Heart left ventricle (tissue), 16 donors: ENCODE measurements around the gene RNF215. TPM values are rescaled to one million over a fixed set of nuclear protein-coding genes. Genes with fewer than 3 reads are reported as not detected.
A peak's percentile ranks its signal among the peaks of the same experiment; 100 is the strongest.

Experiments
- ATAC-seq, 4 donors: fragments of 200-7000 bp; cut with Tn5 transposase; one replicate each; pipeline ENCODE4 v1.9.1; 2020 to 2022; ENCODE audit warnings: moderate library complexity in 4 of 4, mild to moderate bottlenecking in 3 of 4, moderate number of reproducible peaks in 1 of 4
- DNase-seq, 5 donors: peaks; one replicate each; pipeline ENCODE4 v3.0.0-alpha.2; 2020
- H3K27ac ChIP-seq, 12 donors: fragments of 200-600 bp; sonication (generic) in 4 of 12; one replicate each; pipeline versions ENCODE4 v1.5.0 to v1.8.0; 2016 to 2022; ENCODE audit warnings: mild to moderate bottlenecking in 2 of 12
- H3K27me3 ChIP-seq, 9 donors: fragments of 200-600 bp; sonication (generic) in 2 of 9; one replicate each; pipeline versions ENCODE4 v1.5.1 to v1.8.0; 2016 to 2022; ENCODE audit warnings: mild to moderate bottlenecking in 3 of 9
- H3K36me3 ChIP-seq, 9 donors: fragments of 200-600 bp; sonication (generic) in 2 of 9; one replicate each; pipeline versions ENCODE4 v1.5.0 to v1.8.0; 2018 to 2022; ENCODE audit warnings: mild to moderate bottlenecking in 2 of 9
- H3K4me1 ChIP-seq, 12 donors: fragments of 200-600 bp; sonication (generic) in 4 of 12; one replicate each; pipeline versions ENCODE4 v1.5.0 to v1.8.0; 2016 to 2022; ENCODE audit warnings: mild to moderate bottlenecking in 3 of 12
- H3K4me3 ChIP-seq, 12 donors: fragments of 200-600 bp; sonication (generic) in 4 of 12; one replicate each; pipeline versions ENCODE4 v1.5.0 to v1.8.0; 2017 to 2022; ENCODE audit warnings: mild to moderate bottlenecking in 9 of 12, moderate library complexity in 4 of 12
- H3K9me3 ChIP-seq, 12 donors: fragments of 200-600 bp; sonication (generic) in 4 of 12; one replicate each; pipeline versions ENCODE4 v1.5.0 to v1.8.0; 2016 to 2022; ENCODE audit warnings: mild to moderate bottlenecking in 1 of 12
- CTCF ChIP-seq, 12 donors: fragments of 200-600 bp; sonication (generic) in 4 of 12; IDR thresholded peaks; one replicate each; pipeline versions ENCODE4 v1.5.0 to v1.8.0; 2018 to 2022; ENCODE audit warnings: antibody characterized with exemption in 12 of 12, mild to moderate bottlenecking in 5 of 12
- POLR2A ChIP-seq, 2 donors: fragments of 450-650 bp; IDR thresholded peaks; one replicate each; pipeline ENCODE4 v1.6.1; 2017; ENCODE audit warnings: antibody characterized with exemption in 2 of 2, mild to moderate bottlenecking in 2 of 2, moderate library complexity in 2 of 2
- WGBS, 4 donors: extraction: QIAGEN DNeasy Blood & Tissue Kit in 2 of 4; methylation state at CpG; one replicate each; pipeline versions ENCODE4 v1.1.5 to v1.1.7; 2013 to 2018; 5-methylcytosine and 5-hydroxymethylcytosine counted together
- intact Hi-C, 10 donors: fragments of 100-400 bp; cut with DNase I; formaldehyde crosslinking; loops; one replicate each; pipeline versions ENCODE4 v1.11.1 to v1.14.2; 2022
- polyA plus RNA-seq, 2 donors: library from polyadenylated mRNA; stranded (reverse); fragments of 200-250 nt; gene quantifications; one replicate each; pipeline ENCODE4 v1.2.3, GENCODE V29; 2013
- total RNA-seq, 9 donors: library from RNA; depleted of rRNA in 2 of 9; stranded (reverse); fragments of >200 nt in 2 of 9; fragmentation: NEBNext Ultra II Directional in 3 of 9; extraction: Animal tissue kit (Norgen Biotek cat#: 25700) in 3 of 9; gene quantifications; one replicate each; pipeline versions ENCODE4 v1.1.0 to v1.2.4, GENCODE V29; 2016 to 2023
- donor health status: ischemic (EF 13 %, LVEDD 7.1; RV severe dilation, severe dysfunction).
- donor health status: healthy with polysubstance abuse.
- donor health status: DM: no; HTN: yes; CAD: no.
- donor health status: DM: no; HTN: no; CAD: no.
- donor health status: ischemic (EF 25% LVEDD 6.9; RV normal size, moderate dysfunction).
- donor health status: ischemic (EF 25% LVEDD 5.7; RV mildly dilated, moderate dysfunction).
- donor health status: healthy.
- donor health status: DM: yes; HTN: yes; CAD: no.
- donor health status: ischemic (EF 35%, LVEDD 5.7; RV mildly dilated, moderate dysfunction).
- donor health status: nonischemic (EF 11% LVEDD 7.7; RV severe dilation, severe dysfunction).
- donor health status: DM: yes; HTN: yes; CAD: no.
- donor health status: PGD.
- donor health status: ischemic (EF 29% LVEDD 5.4; RV normal size, mild dysfunction).
- donor health status: nonischemic (EF 23%, LVEDD 6.1; RV moderate dilation, normal function).

RNF215 gene
- total and polyA plus RNA-seq, 11 donors, result 3.3 to 12.2 (median 6.7) TPM

- ATAC-seq (no peak), DNase-seq (no peak)
- peaks cover 0 to 3% (median 0%) of the 10 kb centered on the region in 9 donors for H3K27me3 ChIP-seq
- H3K4me3 ChIP-seq, result no peak overlapping the region
- H3K36me3 ChIP-seq, result no peaks in the 10 kb centered on the region
- peaks cover 0 to 3% (median 0%) of the 10 kb centered on the region in 12 donors for H3K9me3 ChIP-seq
- H3K4me1 ChIP-seq, result no peaks in the 10 kb centered on the region
- TF ChIP-seq POLR2A (IDR thresholded peaks at IDR 0.05) (no peak), CTCF (IDR thresholded peaks at IDR 0.05) (no peak)
- intact Hi-C loops, result no loop called here
- 60 to 71% (median 65%) methylated on average over 1 of the region's 1 CpG for WGBS, 4 donors
- H3K27ac ChIP-seq, result peak overlapping the region in 7 of 12 donors; percentile 41 to 85 (median 67)
Measured at GRCh38 chr22:30434843-30435242, 47.6 kb upstream of the RNF215 start.

- H3K27me3 ChIP-seq, result no peaks in the 10 kb centered on the region
- ATAC-seq, result no peak
- H3K4me3 ChIP-seq, result no peak overlapping the region
- 96 to 100% (median 100%) methylated on average over 1 of the region's 1 CpG for WGBS, 4 donors
- H3K27ac ChIP-seq, result no peak overlapping the region
- intact Hi-C loops, result no loop called here
- H3K9me3 ChIP-seq, result peaks cover 0 to 3% (median 0%) of the 10 kb centered on the region in 12 donors
- TF ChIP-seq CTCF (IDR thresholded peaks at IDR 0.05) (no peak), POLR2A (IDR thresholded peaks at IDR 0.05) (no peak)
- H3K36me3 ChIP-seq, result no peaks in the 10 kb centered on the region
- no peak for DNase-seq
- H3K4me1 ChIP-seq, result no peaks in the 10 kb centered on the region
Measured at GRCh38 chr22:30433773-30434172, 46.6 kb upstream of the RNF215 start.

GRCh38 chr22:30433227-30433626 lies 46.0 kb upstream of the RNF215 start:
- 94 to 100% (median 95%) methylated on average over 3 of the region's 3 CpGs for WGBS, 4 donors
- Histone ChIP-seq H3K4me1 (no peaks in the 10 kb centered on the region), H3K27me3 (no peaks in the 10 kb centered on the region), H3K4me3 (no peak overlapping the region), H3K36me3 (no peaks in the 10 kb centered on the region), H3K9me3 (peaks cover 0 to 3% (median 0%) of the 10 kb centered on the region in 12 donors), H3K27ac (no peak overlapping the region)
- intact Hi-C loops, result no loop called here
- TF ChIP-seq POLR2A (IDR thresholded peaks at IDR 0.05), result no peak
- ATAC-seq (no peak), DNase-seq (no peak)

GRCh38 chr22:30432520-30432919 lies 45.3 kb upstream of the RNF215 start:
- H3K4me1 ChIP-seq, result no peaks in the 10 kb centered on the region
- H3K27me3 ChIP-seq, result no peaks in the 10 kb centered on the region
- ATAC-seq (no peak), DNase-seq (no peak)
- TF ChIP-seq CTCF (IDR thresholded peaks at IDR 0.05), result no peak
- TF ChIP-seq POLR2A (IDR thresholded peaks at IDR 0.05), result no peak
- H3K9me3 ChIP-seq, result peaks cover 0 to 3% (median 0%) of the 10 kb centered on the region in 12 donors
- no peaks in the 10 kb centered on the region for H3K36me3 ChIP-seq
- H3K4me3 ChIP-seq, result no peak overlapping the region
- no peak overlapping the region for H3K27ac ChIP-seq
- 67 to 75% (median 70%) methylated on average over 2 of the region's 2 CpGs for WGBS, 4 donors
- intact Hi-C loops, result no loop called here

- intact Hi-C loops, result no loop called here
- no peak for DNase-seq
- Histone ChIP-seq H3K27me3 (no peaks in the 10 kb centered on the region), H3K9me3 (peaks cover 0 to 3% (median 0%) of the 10 kb centered on the region in 12 donors), H3K27ac (no peak overlapping the region), H3K36me3 (no peaks in the 10 kb centered on the region), H3K4me1 (no peaks in the 10 kb centered on the region), H3K4me3 (no peak overlapping the region)
- TF ChIP-seq CTCF (IDR thresholded peaks at IDR 0.05) (no peak), POLR2A (IDR thresholded peaks at IDR 0.05) (no peak)
- no peak for ATAC-seq
- 92 to 96% (median 93%) methylated on average over 4 of the region's 4 CpGs for WGBS, 4 donors
Measured at GRCh38 chr22:30432096-30432495, 44.9 kb upstream of the RNF215 start.
